GM06990 (cell line): ENCODE data around the gene SLC9A1.

Experiments
- DNase-seq: peaks from one replicate; pipeline ENCODE4 v3.0.0-alpha.2; 2011; ENCODE audit not compliant: insufficient read length; ENCODE audit errors: extremely low read depth
- H3K27me3 ChIP-seq: replicated peaks from 2 replicates; pipeline ENCODE4 v1.6.0; 2011; ENCODE audit warnings: low read length; ENCODE audit not compliant: control insufficient read depth, insufficient read depth
- H3K36me3 ChIP-seq: 2 replicates; pipeline ENCODE4 v1.5.1; 2011; ENCODE audit warnings: low read length; ENCODE audit not compliant: control insufficient read depth, insufficient read depth
- H3K4me3 ChIP-seq: replicated peaks from 2 replicates; pipeline ENCODE4 v1.5.1; 2011; ENCODE audit warnings: low read depth, mild to moderate bottlenecking, control low read depth, low read length
- TF ChIP-seq, protein P1 (sequence below): IDR thresholded peaks from 2 replicates; pipeline ENCODE4 v1.5.1; 2011; ENCODE audit warnings: low read length, control low read depth, mild to moderate bottlenecking, inconsistent platforms; ENCODE audit not compliant: insufficient read depth, poor library complexity, severe bottlenecking

The SLC9A1 gene

DNA sequence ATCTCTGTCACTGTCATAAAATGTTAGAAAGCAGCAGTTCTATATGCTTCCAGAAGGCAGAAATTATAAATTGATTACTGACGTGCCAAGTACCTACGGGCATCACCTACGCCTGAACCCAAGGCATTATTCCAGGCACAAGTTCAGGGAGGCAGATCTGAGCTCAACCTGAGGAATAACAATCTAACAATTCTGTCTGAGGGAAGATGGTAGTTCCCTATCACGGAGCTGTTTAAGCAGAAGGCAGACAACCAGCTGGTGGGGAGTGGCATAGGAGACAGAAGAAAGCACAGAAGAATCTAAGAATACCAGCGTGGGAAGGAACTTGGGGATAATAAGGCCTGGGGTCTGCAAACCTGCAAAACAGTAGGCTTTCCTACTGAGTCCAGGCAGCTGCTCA is 40.4 kb downstream of the SLC9A1 start:
- H3K27me3 ChIP-seq = no peaks in the 10 kb centered on the region
- TF ChIP-seq, protein P1, sequence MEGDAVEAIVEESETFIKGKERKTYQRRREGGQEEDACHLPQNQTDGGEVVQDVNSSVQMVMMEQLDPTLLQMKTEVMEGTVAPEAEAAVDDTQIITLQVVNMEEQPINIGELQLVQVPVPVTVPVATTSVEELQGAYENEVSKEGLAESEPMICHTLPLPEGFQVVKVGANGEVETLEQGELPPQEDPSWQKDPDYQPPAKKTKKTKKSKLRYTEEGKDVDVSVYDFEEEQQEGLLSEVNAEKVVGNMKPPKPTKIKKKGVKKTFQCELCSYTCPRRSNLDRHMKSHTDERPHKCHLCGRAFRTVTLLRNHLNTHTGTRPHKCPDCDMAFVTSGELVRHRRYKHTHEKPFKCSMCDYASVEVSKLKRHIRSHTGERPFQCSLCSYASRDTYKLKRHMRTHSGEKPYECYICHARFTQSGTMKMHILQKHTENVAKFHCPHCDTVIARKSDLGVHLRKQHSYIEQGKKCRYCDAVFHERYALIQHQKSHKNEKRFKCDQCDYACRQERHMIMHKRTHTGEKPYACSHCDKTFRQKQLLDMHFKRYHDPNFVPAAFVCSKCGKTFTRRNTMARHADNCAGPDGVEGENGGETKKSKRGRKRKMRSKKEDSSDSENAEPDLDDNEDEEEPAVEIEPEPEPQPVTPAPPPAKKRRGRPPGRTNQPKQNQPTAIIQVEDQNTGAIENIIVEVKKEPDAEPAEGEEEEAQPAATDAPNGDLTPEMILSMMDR = no peak
- no peak overlapping the region for H3K4me3 ChIP-seq
- H3K36me3 ChIP-seq = peaks cover 1% of the 10 kb centered on the region
- no peak for DNase-seq

DNA sequence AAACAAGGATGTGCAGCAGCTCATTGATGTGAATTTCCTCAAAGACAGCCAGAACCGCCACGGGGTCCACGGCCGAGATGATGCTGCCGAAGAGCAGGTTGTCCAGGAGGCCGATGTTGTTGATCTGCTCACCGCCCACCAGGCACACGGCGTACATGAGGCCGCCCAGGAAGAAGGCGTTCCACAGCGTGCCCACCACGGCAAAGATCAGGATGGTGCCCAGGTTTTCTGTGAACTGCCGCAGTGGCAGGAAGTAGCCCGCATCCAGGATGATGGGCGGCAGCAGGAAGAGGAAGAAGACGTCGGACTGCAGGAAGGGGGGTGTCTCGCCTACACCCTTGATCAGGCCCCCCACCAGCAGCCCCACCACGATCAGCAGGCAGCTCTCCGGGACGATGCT is 41.1 kb downstream of the SLC9A1 start:
- no peak for DNase-seq
- no peak overlapping the region for H3K4me3 ChIP-seq
- TF ChIP-seq, protein P1 = no peak
- H3K36me3 ChIP-seq = no peaks in the 10 kb centered on the region; the same call in none of the 2 replicates
- H3K27me3 ChIP-seq = no peaks in the 10 kb centered on the region

DNA sequence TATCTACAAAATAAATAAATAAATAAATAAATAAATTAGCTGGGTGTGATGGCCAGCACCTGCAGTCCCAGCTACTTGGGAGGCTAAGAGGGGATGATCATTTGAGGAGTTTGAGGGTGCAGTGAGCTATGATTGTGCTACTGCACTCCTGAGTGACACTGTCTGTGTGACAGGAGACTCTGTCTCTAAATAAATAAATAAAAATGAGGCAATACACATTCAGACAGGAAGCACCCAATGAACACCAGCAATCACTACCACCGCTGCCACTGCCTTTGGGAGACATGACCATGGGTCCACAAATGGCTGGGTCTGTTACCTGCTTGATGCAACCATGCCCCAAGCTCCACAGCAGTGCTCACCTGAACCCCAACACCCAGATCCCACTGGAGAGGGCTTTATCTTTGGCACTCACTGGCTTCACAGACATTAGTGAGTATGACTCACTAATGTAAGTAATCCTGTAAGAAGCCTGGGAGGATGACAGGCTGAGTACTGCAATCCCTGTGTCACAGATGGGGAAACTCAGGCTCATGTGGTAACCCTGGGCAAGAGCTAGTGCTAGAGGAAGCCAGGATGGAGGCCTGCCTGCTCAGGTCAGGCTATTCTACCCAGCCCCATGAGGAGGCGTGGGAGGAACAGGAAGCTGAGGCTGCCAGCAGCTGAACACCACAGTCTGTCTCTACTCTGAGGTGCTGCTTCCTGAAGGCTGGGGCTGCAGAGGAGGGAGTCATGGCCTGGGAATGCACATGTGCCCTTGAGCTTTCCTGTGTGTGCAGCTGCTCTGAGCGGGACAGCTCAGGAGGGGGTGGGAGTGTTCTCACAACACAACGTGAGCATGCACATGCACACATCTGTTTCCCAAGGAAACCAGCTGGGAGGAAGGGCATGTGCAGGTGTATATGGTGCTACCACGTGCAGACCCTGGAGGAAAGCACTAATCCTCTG is 43.0 kb downstream of the SLC9A1 start:
- DNase-seq = peak; percentile 46
- H3K4me3 ChIP-seq = no peak overlapping the region

DNA sequence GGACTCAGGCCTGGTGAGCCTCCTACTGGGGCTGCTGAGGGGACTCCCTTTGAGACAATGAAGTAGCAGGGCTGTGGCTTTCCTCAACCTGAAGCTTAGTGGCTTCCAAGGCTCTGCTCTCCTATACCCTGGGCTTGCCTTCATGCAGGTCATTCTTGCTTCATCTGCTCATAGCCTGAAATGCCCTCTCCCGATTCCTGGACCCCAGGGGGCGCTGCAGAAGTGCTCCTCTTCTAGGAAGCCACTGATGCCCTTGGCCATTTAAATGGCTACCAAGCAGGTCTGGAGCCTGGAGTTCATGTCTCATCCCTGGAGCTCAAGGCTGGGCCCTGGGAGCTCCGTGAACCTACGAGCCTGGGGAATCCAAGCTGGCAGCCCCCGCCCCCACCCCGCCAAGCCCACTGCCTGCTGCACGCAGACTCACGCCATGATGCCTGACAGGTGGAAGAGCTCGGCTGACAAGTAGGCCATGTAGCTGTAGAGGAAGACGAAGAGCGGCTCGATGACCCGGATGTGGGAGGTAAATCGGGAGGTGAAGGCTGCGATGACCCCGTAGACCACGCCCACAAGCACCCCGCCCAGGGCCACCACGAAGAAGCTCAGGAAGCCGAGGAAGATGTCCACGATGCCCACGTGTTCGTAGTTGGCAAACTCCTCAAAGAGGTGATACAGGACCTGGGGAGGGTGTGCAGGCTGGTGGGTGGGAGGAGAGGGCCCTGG is 45.7 kb downstream of the SLC9A1 start:
- Histone ChIP-seq H3K27me3 (no peaks in the 10 kb centered on the region), H3K36me3 (no peaks in the 10 kb centered on the region; the same call in none of the 2 replicates), H3K4me3 (no peak overlapping the region)
- DNase-seq = no peak
- TF ChIP-seq, protein P1 = peak; percentile 44

More for the DNA sequence above, 43.0 kb downstream of the SLC9A1 start:
- no peaks in the 10 kb centered on the region; the same call in 1 of the 2 replicates for H3K36me3 ChIP-seq
- no peaks in the 10 kb centered on the region for H3K27me3 ChIP-seq
- TF ChIP-seq, protein P1 = peak; percentile 40

DNA sequence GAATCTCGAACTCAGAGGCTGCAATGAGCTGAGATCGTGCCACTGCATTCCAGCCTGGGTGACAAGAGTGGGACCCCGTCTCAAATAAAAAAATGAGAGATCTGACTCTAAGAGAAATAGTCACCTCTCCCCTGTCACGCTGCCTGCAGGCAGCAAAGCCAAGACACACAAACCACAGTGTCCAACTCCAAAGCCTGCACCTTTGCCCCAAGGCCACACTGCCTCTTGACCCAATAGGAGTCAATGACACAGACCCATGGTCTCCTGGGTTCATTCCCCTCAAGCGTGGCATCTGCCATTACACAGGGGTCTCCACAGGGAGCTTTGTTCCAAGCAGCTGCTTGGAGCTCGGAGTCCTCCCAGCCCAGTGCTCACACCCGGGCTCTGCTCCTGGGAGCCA is 46.3 kb downstream of the SLC9A1 start:
- DNase-seq = no peak
- H3K4me3 ChIP-seq = no peak overlapping the region
- no peaks in the 10 kb centered on the region for H3K27me3 ChIP-seq
- TF ChIP-seq, protein P1 = no peak
- peaks cover 1% of the 10 kb centered on the region for H3K36me3 ChIP-seq
